HG03159 (cell line): ENCODE results near the gene ST6GALNAC2.

ENCODE experiments used
- ATAC-seq: cut with Tn5 transposase; IDR thresholded peaks from one replicate; pipeline ENCODE4 v1.9.1; 2021; ENCODE audit warnings: mild to moderate bottlenecking, moderate library complexity; ENCODE audit not compliant: unreplicated experiment

ST6GALNAC2 gene

GRCh38 chr17:76599694-76600460 is 14.2 kb upstream of the ST6GALNAC2 start:
- ATAC-seq: no peak

DNA sequence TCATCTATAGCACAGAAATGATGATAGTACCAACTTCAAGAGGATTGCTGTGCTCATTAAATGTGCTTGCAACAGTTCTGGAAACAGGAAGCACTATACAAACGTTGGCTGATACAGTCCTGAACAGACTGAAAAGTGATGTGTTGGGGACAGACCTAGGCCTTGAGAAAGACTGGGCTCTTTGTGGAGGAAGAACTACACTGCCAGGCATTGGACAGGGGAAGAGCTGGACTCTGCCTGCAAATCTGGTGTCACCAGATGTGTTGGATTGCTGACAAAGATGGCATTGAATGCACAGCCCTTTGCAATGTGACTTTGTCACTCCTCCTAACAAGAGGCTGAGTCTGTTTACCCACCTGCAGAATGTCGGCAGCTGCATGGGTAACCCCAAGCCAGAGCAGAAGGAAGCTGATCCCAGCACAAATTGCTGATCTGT is 12.4 kb upstream of the ST6GALNAC2 start:
- ATAC-seq: no peak

DNA sequence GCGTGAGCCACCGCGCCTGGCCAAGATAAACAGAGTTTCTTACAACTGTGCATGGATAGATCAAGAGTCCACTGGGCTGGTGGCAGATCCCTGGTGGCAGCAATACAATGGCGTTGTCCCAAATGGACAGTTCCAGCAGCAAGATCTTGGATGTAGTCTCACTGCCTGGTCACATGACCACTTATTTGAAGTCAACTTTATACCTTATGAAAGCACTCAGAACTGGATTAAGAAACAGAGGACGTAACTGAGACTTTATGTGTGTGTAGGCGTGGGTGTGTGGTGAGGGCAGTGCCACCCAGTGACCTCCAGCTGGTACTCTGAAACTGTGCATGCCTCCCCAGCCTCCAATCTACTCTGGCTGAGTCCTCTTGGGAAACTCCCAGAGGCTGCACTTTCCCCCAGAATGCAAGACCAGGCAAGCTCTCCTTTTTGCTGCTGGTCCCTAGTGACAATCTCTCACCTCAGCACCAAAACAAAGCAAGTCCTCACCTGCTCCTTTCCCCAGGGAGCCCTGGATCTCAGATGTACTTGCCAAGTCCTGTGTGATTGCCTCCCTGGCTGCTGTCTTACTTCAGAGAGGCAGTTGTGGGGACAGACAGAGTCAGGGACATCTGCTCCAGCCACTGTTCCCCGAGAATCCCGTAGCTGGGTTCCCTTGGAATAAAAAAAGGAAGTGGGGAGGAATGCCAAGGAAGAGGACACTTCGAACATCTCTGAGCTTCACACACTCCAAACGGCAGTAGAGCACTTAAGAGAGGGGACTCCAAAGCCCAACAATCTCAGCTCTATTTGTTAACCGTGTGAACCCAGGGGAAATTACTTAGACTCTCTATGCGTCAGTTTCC is 11.7 kb upstream of the ST6GALNAC2 start:
- no peak for ATAC-seq

- no peak for ATAC-seq
Observed at GRCh38 chr17:76594690-76595089, 9.0 kb upstream of the ST6GALNAC2 start.

- ATAC-seq: no peak
Observed at GRCh38 chr17:76593959-76594358, 8.3 kb upstream of the ST6GALNAC2 start.

DNA sequence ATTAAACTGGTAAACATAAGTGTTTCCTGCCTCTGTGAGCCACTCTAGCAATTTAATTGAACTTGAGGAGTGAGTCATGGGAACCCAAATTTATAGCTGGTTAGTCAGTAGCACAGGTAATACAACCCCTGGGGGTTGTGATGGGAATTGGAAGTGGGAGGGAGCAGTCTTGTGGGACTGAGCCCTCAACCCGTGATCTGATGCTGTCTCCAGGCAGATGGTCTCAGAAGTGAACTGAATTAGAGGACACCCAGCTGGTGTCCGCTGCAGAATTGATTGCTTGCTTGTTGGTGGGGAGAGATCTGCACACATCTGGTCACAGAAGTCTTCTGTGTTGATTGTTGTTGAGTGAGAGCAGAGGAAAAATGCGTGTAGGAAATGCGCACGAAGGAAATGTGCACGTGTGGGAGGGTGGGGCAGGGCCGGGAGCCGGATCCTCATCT is 7.7 kb upstream of the ST6GALNAC2 start:
- no peak for ATAC-seq

GRCh38 chr17:76588182-76588581 is 2.5 kb upstream of the ST6GALNAC2 start:
- no peak for ATAC-seq

DNA sequence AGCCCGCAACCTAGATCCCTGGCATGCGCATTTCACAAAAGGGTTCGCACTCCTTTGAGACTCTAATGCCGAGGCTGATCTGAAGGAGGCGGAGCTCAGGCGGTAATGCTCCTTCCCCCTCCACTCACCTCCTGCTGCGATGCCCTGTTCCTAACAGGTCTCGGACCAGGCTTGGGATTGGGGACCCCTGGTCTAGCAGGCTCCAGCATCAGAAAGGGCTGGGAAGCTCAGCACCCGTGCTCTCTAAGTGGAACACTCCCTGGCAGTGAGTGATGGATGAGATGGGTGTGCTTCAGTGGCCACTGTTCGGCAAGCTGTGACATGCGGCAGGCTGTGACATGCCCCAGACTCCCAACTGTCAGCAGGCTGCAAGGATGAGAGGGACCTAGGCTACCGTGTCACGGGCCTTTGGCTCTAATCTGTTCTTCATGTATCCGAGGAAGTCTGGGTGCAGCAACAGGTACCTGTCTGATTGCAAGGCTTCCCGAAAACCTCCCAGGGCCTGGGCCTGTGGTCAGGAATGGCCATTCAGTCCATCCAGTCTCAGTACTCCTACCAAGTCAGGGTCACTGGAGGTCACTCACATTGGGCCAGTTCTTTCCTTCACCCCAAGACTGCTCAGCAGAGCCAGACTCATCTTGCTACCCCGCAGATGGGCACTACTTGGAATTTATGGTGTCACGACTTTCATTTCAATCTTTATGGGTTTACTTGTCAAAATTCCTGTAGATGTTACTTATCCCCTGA is 1.3 kb upstream of the ST6GALNAC2 start:
- no peak for ATAC-seq

DNA sequence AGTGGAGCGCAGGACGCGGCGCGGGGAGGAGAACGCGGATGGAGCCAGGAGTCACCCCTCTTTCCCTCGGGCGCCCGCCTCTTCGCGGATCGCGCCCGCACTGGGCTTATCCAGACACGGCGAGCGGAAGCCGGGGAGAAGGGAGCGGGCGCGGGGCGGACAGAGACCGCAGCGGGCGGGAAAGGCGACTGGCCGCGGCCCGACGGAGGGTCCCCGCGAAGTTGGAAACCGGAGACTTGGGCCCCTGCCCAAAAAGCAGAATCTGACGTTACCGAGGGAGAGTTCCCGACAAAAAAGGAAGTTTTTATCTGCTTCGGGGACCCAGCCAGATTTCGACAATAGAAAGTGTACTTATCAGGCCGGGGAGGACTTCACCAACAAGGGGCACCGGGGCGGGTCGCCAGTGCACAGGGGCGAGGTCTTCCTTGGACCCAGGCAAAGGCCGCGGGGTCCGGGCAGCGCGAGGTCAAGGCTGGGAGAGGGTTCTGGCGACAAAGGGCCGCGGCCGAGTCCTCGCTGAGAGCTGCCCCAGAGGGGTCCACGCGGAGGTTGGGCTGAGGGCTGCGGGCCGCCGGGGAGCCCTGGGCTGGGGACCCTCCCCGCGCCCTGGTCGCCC is 519 bp downstream of the ST6GALNAC2 start:
- no peak for ATAC-seq

DNA sequence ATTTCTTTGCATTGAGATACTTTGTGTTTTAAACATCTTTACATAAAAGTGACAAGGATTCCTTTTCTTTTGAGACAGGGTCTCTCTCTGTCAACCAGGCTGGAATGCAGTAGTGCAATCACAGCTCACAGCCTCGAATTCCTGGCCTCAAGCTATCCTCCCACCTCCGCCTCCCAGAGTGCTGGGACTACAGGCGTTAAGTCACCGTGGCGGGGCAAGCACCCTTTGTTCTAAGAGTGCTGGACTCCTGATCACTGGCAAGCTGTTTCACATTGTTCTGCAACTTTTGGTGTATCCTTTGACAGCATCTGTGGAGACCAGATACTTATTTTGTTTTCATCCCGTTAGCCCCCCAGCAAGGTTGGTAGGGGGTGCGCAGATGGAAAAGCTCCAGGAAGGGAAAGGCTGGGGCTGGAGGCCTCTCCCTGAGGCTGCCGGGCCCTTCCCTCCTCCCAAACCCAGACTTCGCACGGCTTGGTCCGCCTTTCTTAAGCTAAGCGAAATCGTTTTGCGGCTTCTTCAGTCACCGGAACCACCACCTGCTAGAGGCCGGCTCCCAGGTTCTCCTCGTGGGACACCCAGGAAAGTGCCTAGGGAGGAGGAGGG is 1.1 kb downstream of the ST6GALNAC2 start:
- no peak for ATAC-seq

- no peak for ATAC-seq
Observed at GRCh38 chr17:76582660-76583059, 3.0 kb downstream of the ST6GALNAC2 start.

DNA sequence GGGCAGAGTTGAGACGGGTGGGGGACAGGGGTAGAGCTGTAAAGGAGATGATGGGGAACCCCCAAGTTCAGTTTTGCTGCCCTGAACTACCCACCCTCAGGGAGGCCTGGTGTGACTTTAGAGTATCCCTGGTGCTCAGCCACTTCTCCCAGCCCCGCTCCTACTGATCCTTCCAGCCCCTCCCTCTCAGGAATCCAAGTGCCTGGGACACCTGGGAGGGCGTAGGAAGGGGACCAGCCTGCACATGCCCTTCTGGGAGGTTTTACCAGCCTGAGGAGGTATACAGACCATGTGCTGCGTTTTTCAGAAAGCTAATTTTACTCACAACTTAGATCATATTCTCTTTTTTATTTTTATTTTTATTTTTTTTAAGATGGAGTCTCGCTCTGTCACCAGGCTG is 4.1 kb downstream of the ST6GALNAC2 start:
- ATAC-seq: no peak

GRCh38 chr17:76579281-76579680 is 6.4 kb downstream of the ST6GALNAC2 start:
- ATAC-seq: no peak

DNA sequence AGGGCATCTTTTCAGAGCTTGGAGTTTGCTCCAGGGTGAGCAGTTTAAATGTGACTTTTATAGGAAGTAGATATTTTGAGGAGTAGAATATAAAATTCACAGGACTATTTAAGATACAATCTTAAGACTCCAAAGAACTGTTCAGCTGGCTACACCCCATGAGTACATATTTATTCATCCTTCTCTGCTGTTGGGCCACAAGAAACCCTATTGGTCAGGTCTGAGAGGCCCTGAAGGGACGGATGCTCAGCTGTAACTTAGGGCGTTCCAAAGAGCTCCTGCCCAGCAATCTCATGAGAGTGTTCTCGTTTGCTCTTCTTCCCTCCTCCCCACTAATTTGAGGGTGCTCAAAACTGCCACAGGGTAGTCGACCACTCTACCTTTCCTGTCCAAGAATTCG is 7.3 kb downstream of the ST6GALNAC2 start:
- ATAC-seq: no peak

DNA sequence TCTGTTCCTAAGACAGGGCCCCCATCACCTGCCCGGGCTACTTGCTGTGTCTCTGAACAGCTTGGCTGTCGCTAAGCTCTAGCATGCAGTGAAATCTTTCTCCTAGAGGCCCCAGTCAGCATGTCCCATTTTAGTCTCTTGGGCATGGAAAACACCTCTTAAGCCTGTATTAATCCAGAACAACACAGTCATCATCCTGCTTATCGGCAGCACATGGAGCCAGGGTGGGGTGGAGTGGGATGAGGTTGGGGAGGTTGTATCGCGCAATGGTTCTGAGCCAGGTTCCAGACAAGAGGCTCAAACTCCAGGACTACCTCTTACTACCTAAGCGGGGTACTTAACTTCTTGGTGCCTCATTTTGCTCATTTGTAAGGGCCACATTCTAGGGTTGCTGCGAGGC is 7.8 kb downstream of the ST6GALNAC2 start:
- no peak for ATAC-seq

DNA sequence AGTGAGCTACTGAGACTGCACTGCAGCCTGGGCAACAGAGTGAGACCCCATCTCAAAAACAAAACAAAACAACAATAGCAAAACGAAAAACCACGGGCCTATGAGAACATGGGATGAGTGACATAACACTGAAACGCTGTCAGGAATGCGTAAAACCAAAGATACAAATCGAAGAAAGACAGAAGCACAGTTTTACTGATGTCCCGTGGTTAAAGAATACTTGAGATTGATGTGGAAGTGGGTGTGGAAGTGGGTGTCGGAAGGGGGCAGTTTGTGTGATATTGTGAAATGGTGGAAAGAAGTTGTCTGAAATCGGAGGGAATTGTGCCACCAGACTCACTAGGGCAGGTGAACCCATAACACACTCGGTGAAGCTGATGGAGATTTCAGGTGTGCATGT is 9.5 kb downstream of the ST6GALNAC2 start:
- no peak for ATAC-seq

- ATAC-seq: no peak
Observed at GRCh38 chr17:76575570-76575969, 10.1 kb downstream of the ST6GALNAC2 start.

DNA sequence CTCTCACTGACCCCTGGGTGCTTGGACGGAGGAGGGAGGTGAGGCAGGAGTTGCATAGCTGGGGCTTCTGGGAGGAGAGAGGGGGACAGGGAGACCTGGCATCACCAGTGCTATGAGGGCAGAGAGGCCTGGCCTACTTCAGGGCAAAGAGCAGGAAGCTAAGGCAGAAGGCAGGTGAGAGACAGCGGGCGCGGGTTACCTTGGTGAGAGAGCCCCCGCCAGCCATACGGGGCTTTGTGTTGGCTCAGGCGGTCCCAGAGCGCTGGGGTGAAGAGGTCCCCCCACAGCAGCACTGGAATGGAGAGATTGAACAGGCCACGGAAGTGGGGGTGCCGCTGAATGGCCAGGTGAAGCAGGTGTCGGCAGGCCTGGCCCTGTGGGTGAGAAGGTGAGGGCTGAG is 11.5 kb downstream of the ST6GALNAC2 start:
- no peak for ATAC-seq

DNA sequence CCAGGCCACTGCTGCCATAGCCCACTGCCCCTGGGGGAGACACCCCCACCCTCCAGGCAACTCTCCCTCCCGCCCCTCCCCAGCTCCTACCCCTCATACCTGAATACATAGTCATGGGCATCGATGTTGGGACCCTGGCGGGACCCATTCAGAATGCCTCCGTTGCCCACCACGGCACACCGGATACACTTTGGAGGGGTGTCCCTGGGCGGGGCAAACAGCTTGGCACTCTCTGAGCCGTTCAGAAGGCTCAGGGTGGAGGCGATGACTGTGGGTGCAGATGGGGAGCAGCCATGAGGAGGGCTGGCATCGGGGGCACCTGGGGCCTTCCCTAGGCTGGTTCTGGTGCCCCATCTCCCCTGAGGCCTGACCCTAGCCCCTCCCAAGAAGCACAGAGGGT is 12.6 kb downstream of the ST6GALNAC2 start:
- no peak for ATAC-seq

- no peak for ATAC-seq
Observed at GRCh38 chr17:76572201-76572910, 13.3 kb downstream of the ST6GALNAC2 start.
